ENCODE data around the gene LMX1A. TPM values are rescaled to one million over a fixed set of nuclear protein-coding genes. Genes with fewer than 3 reads are reported as not detected.

Gene LMX1A
- total and polyA plus RNA-seq, 2 donors (not counting 1 experiment from before 2014, with no cell fraction given), result not detected

GRCh38 chr1:165284454-165284853 lies 72.1 kb downstream of the LMX1A start:
- peaks cover 51% of the 10 kb centered on the region for H3K27me3 Mint-ChIP-seq

DNA sequence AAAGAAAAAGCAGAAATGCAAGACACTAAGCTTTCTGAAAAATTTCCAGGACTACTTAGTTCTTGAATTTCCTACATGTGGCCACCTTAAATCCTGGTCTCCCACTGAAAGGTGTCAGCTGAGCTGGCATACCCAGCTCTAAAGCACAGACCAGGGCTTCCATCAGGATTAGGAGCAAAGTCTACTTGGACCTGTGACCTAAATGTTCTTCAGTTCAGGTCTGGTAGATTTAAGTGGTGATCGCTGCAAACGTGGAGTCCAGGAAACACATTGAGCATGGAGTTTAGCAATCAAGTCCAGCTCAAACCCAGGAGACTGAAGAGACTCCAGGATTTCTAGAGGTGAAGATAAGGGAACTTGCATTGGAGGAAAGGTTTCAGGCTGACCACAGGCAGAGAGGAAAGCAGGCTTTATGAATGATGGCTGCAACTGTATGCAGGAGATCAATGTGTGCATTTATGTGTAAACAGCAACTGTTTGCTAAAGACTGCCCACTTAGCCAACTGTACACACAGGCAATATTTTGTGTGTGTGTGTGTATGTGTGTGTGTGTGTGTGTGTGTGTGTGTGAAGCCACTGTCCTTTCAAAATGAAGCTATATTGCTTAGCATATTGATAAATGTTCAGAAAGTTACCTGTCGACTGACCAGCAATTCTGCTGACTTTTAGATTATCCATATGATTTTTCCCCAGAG lies 75.2 kb downstream of the LMX1A start:
- peaks cover 0 to 4% (median 0%) of the 10 kb centered on the region in 3 donors for H3K9me3 ChIP-seq (ENCODE audit: control extremely low read depth in 1 of 3, control insufficient read depth in 2 of 3, insufficient read depth in 1 of 3, low read length in 2 of 3)
- CTCF ChIA-PET, result no interaction called here
- no peaks in the 10 kb centered on the region for H4K20me1 ChIP-seq (ENCODE audit: control insufficient read depth, insufficient read depth, low read length, poor library complexity, severe bottlenecking)
- no peaks in the 10 kb centered on the region for H3K4me1 Mint-ChIP-seq
- no peak overlapping the region for H3K27ac Mint-ChIP-seq
- TF ChIP-seq, protein P1, sequence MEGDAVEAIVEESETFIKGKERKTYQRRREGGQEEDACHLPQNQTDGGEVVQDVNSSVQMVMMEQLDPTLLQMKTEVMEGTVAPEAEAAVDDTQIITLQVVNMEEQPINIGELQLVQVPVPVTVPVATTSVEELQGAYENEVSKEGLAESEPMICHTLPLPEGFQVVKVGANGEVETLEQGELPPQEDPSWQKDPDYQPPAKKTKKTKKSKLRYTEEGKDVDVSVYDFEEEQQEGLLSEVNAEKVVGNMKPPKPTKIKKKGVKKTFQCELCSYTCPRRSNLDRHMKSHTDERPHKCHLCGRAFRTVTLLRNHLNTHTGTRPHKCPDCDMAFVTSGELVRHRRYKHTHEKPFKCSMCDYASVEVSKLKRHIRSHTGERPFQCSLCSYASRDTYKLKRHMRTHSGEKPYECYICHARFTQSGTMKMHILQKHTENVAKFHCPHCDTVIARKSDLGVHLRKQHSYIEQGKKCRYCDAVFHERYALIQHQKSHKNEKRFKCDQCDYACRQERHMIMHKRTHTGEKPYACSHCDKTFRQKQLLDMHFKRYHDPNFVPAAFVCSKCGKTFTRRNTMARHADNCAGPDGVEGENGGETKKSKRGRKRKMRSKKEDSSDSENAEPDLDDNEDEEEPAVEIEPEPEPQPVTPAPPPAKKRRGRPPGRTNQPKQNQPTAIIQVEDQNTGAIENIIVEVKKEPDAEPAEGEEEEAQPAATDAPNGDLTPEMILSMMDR (IDR thresholded peaks at IDR 0.05), result no peak
- TF ChIP-seq EZH2 (IDR thresholded peaks at IDR 0.05; ENCODE audit: borderline replicate concordance, insufficient read depth, low read depth, low read length, poor library complexity, severe bottlenecking), result no peak
- no peak overlapping the region for H3K4me3 ChIP-seq (ENCODE audit: control extremely low read depth in 1 of 5, extremely low read depth in 1 of 5, insufficient read depth in 1 of 5, low read depth in 2 of 5, low read length in 4 of 5)
- H2AFZ ChIP-seq (ENCODE audit: insufficient read depth, low read depth, low read length, poor library complexity, severe bottlenecking), result no peak overlapping the region
- H3K27ac ChIP-seq (ENCODE audit: low read length in 2 of 2), result no peak overlapping the region
- intact Hi-C loops (cut with micrococcal nuclease), result no loop called here
- peaks cover 0 to 14% (median 4%) of the 10 kb centered on the region in 4 experiments for H3K27me3 ChIP-seq (replicated peaks in 1 of 4; ENCODE audit: control extremely low read depth in 1 of 4, control insufficient read depth in 3 of 4, insufficient read depth in 4 of 4, low read length in 3 of 4)
- no peak for ATAC-seq (ENCODE audit: low read depth)
- DNase-seq, result no peak
- no peak overlapping the region for H3K9ac ChIP-seq (ENCODE audit: low read length)
- no peak overlapping the region for H3K4me3 Mint-ChIP-seq
- no peaks in the 10 kb centered on the region for H3K9me3 Mint-ChIP-seq (ENCODE audit: insufficient read depth)
- POLR2A ChIA-PET, result no interaction called here
- H3K27me3 Mint-ChIP-seq, result peaks cover 41% of the 10 kb centered on the region
- WGBS (ENCODE audit: insufficient coverage), result 31% methylated on average over 3 of the region's 3 CpGs
- H3K36me3 ChIP-seq (replicated peaks in 1 of 2; ENCODE audit: control extremely low read depth in 1 of 2, control insufficient read depth in 1 of 2, extremely low read depth in 1 of 2, insufficient read depth in 2 of 2, low read length in 1 of 2), result no peaks in the 10 kb centered on the region
- no peak overlapping the region for H3K4me2 ChIP-seq (replicated peaks; ENCODE audit: low read depth, low read length, poor library complexity, severe bottlenecking)
- no peaks in the 10 kb centered on the region for H3K79me2 ChIP-seq (ENCODE audit: control insufficient read depth, insufficient read depth, low read length)
- no peaks in the 10 kb centered on the region for H3K4me1 ChIP-seq (ENCODE audit: control insufficient read depth in 2 of 2, insufficient read depth in 2 of 2, low read length in 2 of 2)

More at GRCh38 chr1:165284454-165284853, 72.1 kb downstream of the LMX1A start:
- 71% methylated on average over 10 of the region's 10 CpGs for WGBS (ENCODE audit: insufficient coverage)
- Mint-ChIP-seq H3K27ac (no peak overlapping the region), H3K4me1 (no peaks in the 10 kb centered on the region), H3K9me3 (ENCODE audit: insufficient read depth) (no peaks in the 10 kb centered on the region), H3K4me3 (no peak overlapping the region)
- Histone ChIP-seq H3K36me3 (replicated peaks in 1 of 2; ENCODE audit: control extremely low read depth in 1 of 2, control insufficient read depth in 1 of 2, extremely low read depth in 1 of 2, insufficient read depth in 2 of 2, low read length in 1 of 2) (no peaks in the 10 kb centered on the region), H3K27ac (ENCODE audit: low read length in 2 of 2) (no peak overlapping the region), H3K27me3 (replicated peaks in 1 of 4; ENCODE audit: control extremely low read depth in 1 of 4, control insufficient read depth in 3 of 4, insufficient read depth in 4 of 4, low read length in 3 of 4) (peaks cover 0 to 22% (median 6%) of the 10 kb centered on the region in 4 experiments), H3K4me2 (replicated peaks; ENCODE audit: low read depth, low read length, poor library complexity, severe bottlenecking) (no peak overlapping the region), H3K4me3 (ENCODE audit: control extremely low read depth in 1 of 5, extremely low read depth in 1 of 5, insufficient read depth in 1 of 5, low read depth in 2 of 5, low read length in 4 of 5) (no peak overlapping the region), H3K9me3 (ENCODE audit: control extremely low read depth in 1 of 3, control insufficient read depth in 2 of 3, insufficient read depth in 1 of 3, low read length in 2 of 3) (no peaks in the 10 kb centered on the region), H3K9ac (ENCODE audit: low read length) (no peak overlapping the region), H2AFZ (ENCODE audit: insufficient read depth, low read depth, low read length, poor library complexity, severe bottlenecking) (no peak overlapping the region), H4K20me1 (ENCODE audit: control insufficient read depth, insufficient read depth, low read length, poor library complexity, severe bottlenecking) (no peaks in the 10 kb centered on the region), H3K4me1 (ENCODE audit: control insufficient read depth in 2 of 2, insufficient read depth in 2 of 2, low read length in 2 of 2) (no peaks in the 10 kb centered on the region), H3K79me2 (ENCODE audit: control insufficient read depth, insufficient read depth, low read length) (no peaks in the 10 kb centered on the region)
- POLR2A ChIA-PET, result no interaction called here
- CTCF ChIA-PET, result no interaction called here
- intact Hi-C loops (cut with micrococcal nuclease), result no loop called here
- ATAC-seq (ENCODE audit: low read depth), result no peak
- TF ChIP-seq EZH2 (IDR thresholded peaks at IDR 0.05; ENCODE audit: borderline replicate concordance, insufficient read depth, low read depth, low read length, poor library complexity, severe bottlenecking), result no peak
- TF ChIP-seq, protein P1 (IDR thresholded peaks at IDR 0.05), result no peak
- DNase-seq, result no peak

Measured in B cell (primary cell).